Astrocyte of the spinal cord (primary cell): ENCODE results near the gene CTNNBL1.

Experiments
- DNase-seq: peaks from one replicate; pipeline ENCODE4 v3.0.0; 2011; ENCODE audit warnings: low read depth, low spot score
- H3K4me3 ChIP-seq: 2 replicates; pipeline ENCODE4 v1.5.1; 2011; ENCODE audit warnings: low read depth, mild to moderate bottlenecking, low read length, moderate library complexity
- in situ Hi-C: cut with HindIII; loops from 2 replicates; pipeline ENCODE4 v1.10.0; 2017; ENCODE audit warnings: low sequenced_read_pairs
- TF ChIP-seq, protein P1 (sequence below): IDR thresholded peaks from 2 replicates; pipeline ENCODE4 v1.5.1; 2012; ENCODE audit warnings: low read depth, mild to moderate bottlenecking, low read length, inconsistent platforms

The CTNNBL1 gene

DNA sequence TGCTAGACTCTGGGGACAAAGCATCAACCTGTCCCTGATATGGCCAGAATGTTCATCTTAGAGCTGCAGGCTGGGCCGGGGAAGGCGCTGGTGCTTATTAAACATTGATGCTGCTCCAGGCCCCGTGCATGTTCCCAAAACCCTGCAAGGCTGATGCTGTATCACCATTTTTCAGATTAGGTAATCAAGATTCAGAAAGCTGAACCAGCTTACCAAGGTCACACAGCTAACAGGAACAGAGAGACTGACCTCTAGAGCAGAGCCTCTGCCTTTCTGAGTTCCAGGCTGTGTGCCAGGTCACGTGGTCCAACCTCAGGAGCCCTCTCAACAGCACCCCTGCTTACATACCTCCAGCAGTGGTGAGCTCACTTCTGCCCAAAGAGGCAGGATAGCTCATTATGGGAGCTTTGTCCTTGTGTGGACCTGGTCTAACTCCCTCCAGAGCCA is 193.0 kb downstream of the CTNNBL1 start:
- no peak overlapping the region for H3K4me3 ChIP-seq
- DNase-seq = no peak
- TF ChIP-seq, protein P1, sequence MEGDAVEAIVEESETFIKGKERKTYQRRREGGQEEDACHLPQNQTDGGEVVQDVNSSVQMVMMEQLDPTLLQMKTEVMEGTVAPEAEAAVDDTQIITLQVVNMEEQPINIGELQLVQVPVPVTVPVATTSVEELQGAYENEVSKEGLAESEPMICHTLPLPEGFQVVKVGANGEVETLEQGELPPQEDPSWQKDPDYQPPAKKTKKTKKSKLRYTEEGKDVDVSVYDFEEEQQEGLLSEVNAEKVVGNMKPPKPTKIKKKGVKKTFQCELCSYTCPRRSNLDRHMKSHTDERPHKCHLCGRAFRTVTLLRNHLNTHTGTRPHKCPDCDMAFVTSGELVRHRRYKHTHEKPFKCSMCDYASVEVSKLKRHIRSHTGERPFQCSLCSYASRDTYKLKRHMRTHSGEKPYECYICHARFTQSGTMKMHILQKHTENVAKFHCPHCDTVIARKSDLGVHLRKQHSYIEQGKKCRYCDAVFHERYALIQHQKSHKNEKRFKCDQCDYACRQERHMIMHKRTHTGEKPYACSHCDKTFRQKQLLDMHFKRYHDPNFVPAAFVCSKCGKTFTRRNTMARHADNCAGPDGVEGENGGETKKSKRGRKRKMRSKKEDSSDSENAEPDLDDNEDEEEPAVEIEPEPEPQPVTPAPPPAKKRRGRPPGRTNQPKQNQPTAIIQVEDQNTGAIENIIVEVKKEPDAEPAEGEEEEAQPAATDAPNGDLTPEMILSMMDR = no peak
- in situ Hi-C loops = no loop called here

DNA sequence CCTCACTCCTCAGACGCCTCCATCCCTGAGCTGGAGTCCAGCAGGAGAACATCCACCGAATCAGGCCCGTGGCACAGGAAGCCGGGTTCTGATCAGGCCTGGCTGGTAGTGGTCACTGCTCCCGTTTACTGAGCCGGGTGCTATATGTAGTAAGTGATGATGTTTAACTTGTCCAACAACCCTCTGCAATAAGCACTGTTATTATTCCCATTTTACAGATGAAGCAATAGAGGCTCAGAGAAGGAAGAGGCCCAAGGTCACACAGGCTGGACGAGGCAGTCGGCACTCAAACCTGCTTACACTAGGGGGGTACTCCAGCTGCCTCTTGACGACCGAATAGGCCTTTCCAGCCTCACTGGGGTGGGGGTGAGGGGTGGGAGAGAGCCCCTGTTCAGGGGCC is 194.8 kb downstream of the CTNNBL1 start:
- TF ChIP-seq, protein P1 = no peak
- no peak for DNase-seq
- in situ Hi-C loops = no loop called here
- H3K4me3 ChIP-seq = no peak overlapping the region

DNA sequence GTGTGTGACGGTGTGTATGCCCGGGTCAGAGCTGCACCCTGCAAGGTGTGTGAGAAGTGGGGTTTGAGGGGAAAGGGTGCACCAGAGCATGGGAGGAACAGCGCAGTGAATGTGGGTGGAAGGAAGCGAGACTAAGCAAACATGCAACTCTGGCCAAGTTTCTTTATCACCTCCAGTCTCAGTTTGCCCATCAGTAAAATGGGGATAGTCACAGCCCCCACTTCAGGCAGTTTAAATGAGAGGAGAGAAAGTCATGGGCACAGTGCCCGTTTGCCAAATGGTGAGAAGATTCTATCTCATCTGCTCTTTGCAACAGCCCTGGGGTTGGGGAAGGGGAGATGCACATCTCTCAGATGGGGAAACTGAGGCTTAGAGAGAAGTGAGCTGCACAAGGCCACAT is 196.3 kb downstream of the CTNNBL1 start:
- TF ChIP-seq, protein P1 = no peak
- no peak for DNase-seq
- in situ Hi-C loops = no loop called here
- H3K4me3 ChIP-seq = no peak overlapping the region

- TF ChIP-seq, protein P1 = no peak
- in situ Hi-C loops = no loop called here
- no peak overlapping the region for H3K4me3 ChIP-seq
- no peak for DNase-seq
Measured at GRCh38 chr20:37890643-37891042, 196.8 kb downstream of the CTNNBL1 start.

DNA sequence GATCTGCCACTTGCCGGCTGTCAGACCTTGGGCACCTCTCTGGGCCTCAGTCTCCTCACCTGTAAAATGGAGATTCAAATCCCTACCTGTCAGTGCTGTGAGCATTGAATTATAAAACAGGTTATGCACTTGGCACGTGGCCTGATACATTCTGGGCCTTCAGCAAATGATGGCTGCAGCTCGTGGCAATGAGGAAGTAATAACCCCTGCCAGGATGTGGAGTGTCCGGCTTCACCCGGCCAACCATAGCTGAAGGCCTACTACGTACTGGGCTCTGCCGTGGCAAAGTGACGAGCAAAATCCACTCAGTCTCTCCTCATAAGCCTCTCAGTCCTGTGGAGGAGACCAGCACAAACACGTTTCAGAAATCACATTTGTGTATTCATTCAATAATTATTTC is 198.2 kb downstream of the CTNNBL1 start:
- TF ChIP-seq, protein P1 = no peak
- DNase-seq = no peak
- H3K4me3 ChIP-seq = no peak overlapping the region
- in situ Hi-C loops = no loop called here

- no peak overlapping the region for H3K4me3 ChIP-seq
- TF ChIP-seq, protein P1 = no peak
- in situ Hi-C loops = no loop called here
- DNase-seq = no peak
Measured at GRCh38 chr20:37893566-37894241, 199.9 kb downstream of the CTNNBL1 start.
